Fibroblast of gingiva (primary cell): ENCODE measurements around the gene ZYX.
A peak's percentile ranks its signal among the peaks of the same experiment; 100 is the strongest.
"Not testable (repeated sequence)": the region's sequence is repeated elsewhere in the genome, so short reads cannot be mapped to it uniquely, and the experiment has no call there.

Experiments used
- DNase-seq: peaks from one replicate; pipeline ENCODE4 v3.0.0-alpha.2; 2011; ENCODE audit warnings: low read depth

Gene ZYX

DNA sequence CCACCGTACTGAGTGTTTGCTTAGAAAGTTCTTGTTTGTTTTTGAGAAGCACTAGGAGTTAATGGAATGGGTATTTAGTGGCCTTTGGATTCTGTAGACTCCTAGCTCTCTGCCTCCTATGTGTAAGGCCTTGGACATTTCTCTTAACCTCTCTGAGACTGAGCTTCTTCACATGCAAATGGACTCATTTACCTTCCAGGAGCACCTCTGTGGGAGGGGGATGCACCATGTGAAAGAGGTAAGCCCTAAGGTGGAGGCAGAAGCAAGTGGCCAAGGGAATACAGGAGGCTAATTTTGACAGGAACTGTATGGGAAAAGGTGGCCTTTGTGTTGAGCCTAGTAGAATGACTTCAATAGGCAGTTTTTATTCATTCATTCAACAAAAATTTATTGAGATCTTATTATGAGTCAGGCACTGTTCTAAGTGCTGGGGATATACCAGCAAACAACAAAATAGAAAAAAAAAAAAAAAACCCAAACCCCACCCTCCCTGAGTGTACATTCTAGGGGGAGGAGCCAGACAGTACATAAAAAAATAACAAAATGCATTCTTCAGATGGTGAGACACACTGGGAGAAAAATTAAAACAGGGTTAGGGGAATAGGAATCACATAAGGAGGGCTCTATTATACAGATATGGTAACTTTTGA is 36.7 kb downstream of the ZYX start:
- DNase-seq, result no peak

DNA sequence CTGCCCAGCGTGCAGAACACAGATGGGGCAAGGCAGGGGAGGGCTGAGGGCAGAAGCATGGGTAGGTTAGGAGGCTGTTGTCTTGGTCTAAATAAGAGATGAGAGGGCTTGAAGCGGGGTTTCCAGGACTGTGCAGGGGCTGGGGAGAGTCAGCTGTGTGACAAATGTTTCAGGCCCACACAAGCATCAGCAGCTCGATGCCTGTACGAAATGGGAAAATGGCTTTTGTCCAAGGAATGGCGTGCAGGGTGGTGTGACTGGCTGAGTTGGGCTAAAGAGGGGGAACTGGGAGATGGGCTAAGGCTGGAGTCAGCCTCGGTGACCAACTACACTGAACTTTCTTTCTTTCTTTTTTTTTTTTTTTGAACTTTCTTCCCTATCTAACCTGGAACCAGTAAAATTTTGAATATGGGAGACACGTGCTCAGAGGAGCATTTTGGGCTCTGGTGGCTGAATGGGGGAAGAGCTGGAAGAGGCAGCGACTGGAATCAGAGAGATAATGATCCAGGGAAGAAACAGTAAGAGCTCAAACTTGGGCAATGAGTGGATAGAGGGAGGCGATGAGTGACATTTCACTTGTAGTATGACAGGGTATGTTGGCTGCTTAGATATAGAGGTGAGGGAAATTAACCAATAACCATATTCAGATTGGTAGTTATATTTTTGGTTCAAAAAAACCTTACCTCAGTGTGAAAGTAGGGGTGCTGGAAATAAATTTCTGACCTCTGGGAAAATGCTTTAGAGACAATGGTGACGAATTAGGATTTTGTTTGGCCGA is 37.7 kb downstream of the ZYX start:
- DNase-seq, result no peak

DNA sequence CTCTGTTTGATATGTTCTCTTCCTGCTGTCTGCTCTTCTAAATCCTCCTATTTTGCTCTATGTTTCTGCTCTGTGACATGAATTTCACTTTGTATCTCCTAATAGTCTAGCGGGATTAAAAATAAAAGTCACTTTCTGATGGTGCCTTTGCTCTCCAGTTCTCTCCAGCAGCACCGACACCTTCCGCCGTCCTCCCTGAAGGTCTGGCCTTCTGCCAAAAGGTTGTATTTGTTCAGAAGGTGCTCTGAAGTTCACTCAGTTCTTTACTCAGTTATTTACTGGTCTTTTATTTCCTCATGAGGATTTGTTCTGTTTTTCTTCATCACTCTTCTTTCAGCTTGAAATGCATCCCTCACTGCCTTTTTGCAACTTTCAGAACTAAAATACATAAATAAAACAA is 38.7 kb downstream of the ZYX start:
- DNase-seq, result no peak

DNA sequence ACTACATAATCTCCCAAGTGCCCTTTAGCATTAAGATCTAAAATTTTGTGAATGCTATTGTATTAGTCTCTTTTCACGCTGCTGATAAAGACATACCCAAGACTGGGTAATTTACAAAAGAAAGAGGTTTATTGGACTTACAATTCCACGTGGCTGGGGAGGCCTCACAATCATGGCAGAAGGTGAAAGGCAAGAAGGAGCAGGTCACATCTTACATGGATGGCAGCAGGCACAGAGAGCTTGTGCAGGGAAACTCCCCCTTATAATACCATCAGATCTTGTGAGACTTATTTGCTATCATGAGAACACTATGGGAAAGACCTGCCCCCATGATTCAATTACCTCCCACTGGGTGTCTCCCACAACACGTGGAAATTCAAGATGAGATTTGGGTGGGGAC is 39.5 kb downstream of the ZYX start:
- DNase-seq, result not testable (repeated sequence)

DNA sequence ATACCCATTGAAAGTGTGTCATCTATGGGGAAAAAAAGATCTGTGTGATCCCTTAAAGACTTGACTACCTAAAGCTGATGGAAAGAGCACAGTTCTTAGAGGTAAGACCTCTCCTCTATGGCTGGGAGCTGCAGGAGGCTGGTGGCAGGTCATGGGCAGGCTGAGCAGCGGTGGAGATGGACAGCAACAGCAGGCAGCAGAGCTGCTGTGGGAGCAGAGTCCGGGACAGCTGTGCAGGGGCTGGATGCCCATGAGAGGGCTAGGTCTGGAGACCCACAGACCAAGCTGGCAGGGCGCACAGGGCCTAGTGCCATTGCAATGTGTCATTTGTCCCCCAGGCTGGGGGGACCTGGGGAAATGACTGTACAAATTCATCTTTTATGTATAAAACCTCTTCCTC is 40.9 kb downstream of the ZYX start:
- no peak for DNase-seq

DNA sequence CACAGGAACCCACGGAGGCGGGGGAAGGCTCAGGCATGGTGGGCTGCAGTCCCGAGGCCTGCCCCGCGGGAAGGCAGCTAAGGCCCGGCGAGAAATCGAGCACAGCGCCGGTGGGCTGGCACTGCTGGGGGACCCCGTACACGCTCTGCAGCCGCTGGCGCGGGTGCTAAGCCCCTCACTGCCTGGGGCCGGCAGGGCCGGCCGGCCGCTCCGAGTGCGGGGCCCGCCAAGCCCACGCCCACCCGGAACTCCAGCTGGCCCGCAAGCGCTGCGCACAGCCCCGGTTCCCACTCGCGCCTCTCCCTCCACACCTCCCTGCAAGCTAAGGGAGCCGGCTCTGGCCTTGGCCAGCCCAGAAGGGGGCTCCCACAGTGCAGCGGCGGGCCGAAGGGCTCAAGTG is 43.3 kb downstream of the ZYX start:
- DNase-seq, result not testable (repeated sequence)

DNA sequence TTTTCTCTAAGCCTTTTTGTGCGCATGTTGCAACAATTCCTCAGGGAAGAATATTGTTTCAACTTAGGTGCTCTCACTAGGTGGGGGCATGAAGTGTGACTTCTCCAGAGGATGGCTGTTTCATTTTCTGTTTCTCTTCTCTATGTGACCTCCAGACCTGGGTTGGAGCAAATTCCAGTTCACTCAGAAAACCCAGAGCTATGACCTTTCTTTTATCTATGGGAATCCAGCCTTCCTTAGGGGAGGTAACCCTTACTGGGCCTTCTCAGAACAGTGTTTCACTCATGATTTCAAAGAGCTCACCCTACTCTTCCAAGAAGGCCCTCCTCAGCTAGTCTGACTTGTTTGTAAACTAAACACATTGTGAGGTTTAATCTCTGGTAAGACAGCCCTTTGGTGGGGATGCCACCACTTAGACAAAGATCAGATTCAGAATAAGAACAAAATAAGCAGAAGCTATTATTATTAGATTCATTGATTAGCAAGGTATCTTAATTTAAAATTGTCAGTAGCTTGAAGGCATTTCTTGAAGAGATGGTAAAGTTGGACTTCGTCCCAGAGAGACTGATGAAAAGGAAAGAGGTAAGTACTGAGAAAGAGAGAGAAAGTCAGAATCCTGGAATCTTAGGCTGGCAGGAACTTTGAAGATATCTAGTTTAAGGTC is 45.5 kb downstream of the ZYX start:
- no peak for DNase-seq

DNA sequence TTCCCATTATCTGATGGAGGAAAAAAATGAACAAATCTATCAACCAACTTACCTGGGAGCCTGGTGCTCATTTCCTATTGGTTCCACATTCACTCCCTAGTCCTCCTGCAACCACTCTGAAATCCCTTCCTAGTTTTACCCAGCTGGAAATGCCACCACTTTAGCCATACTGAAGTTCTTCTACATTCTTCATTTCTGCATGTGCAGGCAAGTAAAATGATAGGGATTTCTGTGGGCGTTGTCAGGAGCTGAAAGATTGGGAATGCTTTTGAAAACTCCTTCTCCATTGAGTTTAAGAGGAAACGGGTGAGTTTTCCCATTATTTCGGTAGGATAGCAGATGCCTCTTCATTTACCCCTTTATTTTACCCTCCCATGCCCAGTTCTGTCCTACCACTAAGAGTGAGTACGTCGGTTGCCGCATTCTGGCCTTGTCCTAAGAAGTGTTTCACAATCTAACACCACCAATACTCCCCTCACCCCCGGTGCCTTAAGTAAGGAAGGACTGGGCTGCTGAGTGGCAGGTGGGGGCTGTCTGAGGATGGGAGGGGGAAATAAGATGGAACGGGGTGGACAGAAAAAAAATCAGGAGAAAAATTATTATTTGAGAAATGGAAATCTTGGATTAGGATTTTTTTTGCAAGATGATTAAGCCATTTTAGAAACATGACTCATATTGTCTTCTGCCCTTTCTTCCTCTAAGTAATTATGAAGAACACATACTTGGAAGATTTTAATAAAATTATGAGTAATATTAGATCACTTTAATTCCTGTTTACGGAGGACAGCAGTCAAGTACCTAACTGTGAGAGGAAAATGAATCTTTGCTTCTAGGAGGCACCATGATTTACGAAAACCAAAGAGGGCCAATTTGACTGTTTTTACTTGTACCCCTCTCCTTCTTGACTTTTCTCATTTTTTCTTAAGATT is 48.9 kb downstream of the ZYX start:
- peak; percentile 26 for DNase-seq

DNA sequence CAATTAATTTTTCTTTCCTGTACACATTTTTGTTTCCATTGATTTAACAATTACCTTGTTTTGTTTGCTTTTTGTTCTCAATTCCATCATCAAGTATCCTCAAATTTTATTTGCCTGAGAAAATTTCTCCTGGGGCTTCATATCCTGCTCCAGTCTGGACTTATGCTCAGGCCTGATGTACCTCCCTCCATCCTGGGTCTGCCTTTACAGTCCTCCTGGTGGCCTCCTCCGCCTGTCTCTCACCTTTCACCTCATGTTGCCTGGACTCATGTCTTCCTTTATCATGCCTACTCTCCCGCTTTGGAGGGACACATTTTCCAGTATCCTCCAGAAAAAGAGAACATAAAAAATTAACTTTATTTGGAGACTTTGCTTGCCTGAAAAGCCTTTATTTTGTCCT is 50.0 kb downstream of the ZYX start:
- no peak for DNase-seq

DNA sequence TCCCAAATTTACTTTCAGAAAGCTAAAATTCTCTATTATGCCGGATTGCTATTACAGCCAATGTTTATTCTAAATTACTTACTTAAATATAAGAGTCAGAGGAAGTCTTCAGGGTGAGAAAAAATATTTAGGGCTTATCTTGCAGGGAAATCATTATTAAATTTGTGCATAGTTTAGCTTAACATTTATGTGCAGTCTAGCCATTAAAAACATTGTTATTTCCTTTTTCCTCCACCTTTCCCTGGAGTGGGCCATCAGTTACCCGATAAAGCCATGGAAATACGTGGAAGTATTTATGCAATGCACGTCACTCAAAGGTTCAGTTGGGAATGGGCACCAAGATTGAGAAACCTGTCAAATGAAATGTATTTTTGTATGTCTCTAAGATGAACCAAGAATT is 52.6 kb downstream of the ZYX start:
- no peak for DNase-seq

DNA sequence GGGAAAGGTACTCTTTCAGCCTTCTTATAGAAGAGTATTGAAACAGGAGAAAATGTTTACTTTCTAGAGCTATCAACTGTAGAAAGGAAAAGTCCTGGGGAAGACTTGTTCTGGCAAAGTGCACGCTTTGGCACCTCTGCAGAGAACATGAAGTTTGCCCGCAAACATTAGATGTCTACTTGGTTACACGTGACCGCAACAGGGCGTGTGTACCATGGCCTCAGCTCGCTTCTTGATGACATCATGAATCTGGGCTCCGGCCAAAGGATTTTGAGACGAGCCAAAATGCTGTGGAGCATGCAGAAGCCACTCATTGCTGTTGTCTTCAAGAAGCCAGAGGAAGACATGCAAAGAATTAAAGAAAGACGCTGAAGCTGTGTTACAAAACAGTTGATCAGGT is 53.5 kb downstream of the ZYX start:
- peak; percentile 72 for DNase-seq

DNA sequence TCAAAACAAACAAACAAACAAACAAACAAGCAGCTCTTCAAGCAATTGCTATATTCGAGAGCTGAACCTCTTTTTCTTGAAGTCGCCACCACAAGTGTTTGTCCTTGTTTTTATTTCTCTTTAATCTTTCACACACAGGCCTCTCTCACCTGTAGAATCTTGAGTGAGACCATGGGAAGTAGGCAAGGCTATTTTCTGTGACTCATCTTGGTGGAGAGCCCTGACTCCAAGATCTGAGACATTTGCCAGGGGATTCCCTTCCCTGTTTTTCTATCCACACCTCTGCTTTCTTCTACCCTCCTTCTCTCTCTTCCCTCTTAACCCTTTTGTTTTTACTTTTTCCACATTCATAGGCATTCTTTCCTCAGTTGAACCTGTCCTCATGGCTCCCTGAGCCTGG is 54.1 kb downstream of the ZYX start:
- DNase-seq, result no peak

DNA sequence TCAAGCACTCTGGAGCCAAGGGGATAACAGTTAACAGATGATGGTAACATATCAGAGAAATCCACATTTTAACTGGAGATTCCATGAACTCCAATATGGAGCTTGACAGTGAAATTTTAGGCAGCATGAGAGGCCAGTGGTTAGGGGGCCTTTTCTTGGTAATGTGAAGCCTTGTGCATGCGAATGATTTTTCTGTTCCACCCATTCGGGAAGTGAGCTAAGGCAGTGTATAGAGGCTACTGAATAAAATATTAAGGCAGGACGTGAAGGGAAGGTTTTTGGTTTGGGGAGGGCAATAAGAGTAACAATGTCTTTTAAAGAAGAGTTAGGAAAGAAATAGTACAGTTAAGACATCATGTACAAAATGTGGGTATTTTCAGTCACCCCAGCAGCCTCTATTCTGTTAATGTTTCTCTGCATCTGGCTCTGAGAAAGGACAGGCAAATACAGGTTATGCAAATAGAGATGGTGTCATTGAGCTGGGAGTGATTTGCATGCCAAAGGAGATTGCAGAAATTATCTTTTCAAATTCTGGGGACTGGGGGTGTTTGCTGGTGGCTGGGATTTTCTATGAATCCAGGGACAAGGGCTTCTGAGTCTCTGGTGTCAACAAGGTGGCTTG is 55.3 kb downstream of the ZYX start:
- no peak for DNase-seq

DNA sequence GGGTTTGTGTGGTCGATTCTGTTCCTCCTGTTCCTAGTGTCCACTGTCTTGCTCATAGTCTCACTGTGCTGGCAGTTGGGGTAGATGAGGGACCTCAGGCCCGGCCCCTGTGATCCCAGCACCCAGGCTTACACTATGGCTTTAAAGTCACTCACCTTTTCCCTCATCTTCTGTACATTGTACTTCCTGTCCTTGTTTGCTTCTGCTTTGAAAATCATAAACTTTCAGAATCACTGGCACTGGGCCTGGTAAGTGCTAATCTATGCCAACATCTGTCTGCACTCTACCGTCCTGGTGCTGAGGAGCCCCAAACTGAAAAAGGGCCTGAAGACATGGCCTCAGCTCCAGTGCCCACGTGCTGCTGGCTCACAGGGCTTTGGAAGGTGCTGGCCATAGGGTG is 56.4 kb downstream of the ZYX start:
- DNase-seq, result no peak

DNA sequence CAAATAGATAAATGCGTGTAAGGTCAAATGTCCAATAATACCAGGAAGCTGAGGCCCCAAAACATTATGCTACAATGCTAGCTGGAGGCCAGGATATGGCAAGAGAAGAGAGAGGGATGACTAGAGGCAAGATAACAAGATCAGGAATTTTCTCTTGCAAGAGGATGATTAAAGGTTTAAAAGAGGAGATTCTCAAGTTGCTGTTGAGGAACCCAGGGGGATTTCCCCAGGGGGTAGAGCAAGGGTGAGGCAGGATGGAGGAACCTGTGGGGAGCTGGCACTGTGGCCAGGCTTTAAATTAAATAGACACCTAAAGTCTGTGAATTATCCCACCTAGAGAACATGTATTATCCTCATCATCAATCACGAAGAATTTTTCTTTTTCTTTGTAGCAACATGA is 58.7 kb downstream of the ZYX start:
- no peak for DNase-seq
